PFSK-1 (cell line): Measurements from ENCODE around the gene LRRC26.

Experiments
- POLR2AphosphoS5 ChIP-seq: IDR thresholded peaks from 2 replicates; pipeline ENCODE4 v1.6.1; 2012; ENCODE audit warnings: low read depth, mild to moderate bottlenecking, control low read depth, low read length, moderate library complexity
- SIN3A ChIP-seq: IDR thresholded peaks from 2 replicates; pipeline ENCODE4 v1.6.1; 2012; ENCODE audit warnings: mild to moderate bottlenecking, low read length, moderate library complexity, borderline replicate concordance; ENCODE audit not compliant: insufficient read depth
- TF ChIP-seq, protein P1 (sequence below), 2 experiments: IDR thresholded peaks; 2 replicates each; pipeline versions ENCODE4 v1.6.1 to v1.8.0; 2011 to 2012; ENCODE audit warnings: low read depth in 2 of 2, low read length in 2 of 2, control low read depth in 1 of 2, inconsistent platforms in 1 of 2, mild to moderate bottlenecking in 1 of 2, moderate library complexity in 1 of 2; ENCODE audit not compliant: insufficient read depth in 1 of 2

DNA sequence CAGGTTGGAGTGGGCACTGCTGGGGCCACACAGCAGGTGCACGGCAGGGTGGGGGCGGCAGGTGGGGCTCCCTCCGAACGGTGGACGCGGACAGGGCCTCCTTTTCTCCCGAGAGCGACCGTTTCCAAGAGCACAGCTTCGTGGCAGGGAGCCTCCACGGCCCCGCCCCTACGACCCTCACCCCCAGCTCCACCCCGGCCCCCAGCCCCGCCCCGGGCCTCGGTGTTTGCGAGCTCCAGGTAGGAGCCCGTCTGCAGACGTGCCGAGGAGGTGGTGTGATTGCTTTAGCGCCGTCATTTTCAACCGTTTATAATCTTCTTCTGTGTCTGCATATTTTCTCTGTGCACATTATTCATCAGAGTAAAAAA, 22.1 kb downstream of the LRRC26 start:
- TF ChIP-seq POLR2AphosphoS5 (no peak), SIN3A (no peak)
- TF ChIP-seq, protein P1, sequence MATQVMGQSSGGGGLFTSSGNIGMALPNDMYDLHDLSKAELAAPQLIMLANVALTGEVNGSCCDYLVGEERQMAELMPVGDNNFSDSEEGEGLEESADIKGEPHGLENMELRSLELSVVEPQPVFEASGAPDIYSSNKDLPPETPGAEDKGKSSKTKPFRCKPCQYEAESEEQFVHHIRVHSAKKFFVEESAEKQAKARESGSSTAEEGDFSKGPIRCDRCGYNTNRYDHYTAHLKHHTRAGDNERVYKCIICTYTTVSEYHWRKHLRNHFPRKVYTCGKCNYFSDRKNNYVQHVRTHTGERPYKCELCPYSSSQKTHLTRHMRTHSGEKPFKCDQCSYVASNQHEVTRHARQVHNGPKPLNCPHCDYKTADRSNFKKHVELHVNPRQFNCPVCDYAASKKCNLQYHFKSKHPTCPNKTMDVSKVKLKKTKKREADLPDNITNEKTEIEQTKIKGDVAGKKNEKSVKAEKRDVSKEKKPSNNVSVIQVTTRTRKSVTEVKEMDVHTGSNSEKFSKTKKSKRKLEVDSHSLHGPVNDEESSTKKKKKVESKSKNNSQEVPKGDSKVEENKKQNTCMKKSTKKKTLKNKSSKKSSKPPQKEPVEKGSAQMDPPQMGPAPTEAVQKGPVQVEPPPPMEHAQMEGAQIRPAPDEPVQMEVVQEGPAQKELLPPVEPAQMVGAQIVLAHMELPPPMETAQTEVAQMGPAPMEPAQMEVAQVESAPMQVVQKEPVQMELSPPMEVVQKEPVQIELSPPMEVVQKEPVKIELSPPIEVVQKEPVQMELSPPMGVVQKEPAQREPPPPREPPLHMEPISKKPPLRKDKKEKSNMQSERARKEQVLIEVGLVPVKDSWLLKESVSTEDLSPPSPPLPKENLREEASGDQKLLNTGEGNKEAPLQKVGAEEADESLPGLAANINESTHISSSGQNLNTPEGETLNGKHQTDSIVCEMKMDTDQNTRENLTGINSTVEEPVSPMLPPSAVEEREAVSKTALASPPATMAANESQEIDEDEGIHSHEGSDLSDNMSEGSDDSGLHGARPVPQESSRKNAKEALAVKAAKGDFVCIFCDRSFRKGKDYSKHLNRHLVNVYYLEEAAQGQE (IDR thresholded peaks at IDR 0.05; ENCODE audit: insufficient read depth in 1 of 2, low read depth in 2 of 2, low read length in 2 of 2) = no peak
